ENCODE data around the gene ZFYVE1. TPM values are rescaled to one million over a fixed set of nuclear protein-coding genes. Genes with fewer than 3 reads are reported as not detected.

Gene ZFYVE1
- total and polyA plus RNA-seq, 7 donors: 5.3 to 17.9 (median 17.4) TPM

GRCh38 chr14:72986214-72986613, 40.7 kb downstream of the ZFYVE1 start:
- no peaks in the 10 kb centered on the region for H3K9me3 ChIP-seq
- H3K4me1 ChIP-seq: no peaks in the 10 kb centered on the region
- H3K36me3 ChIP-seq (ENCODE audit: insufficient read depth in 1 of 2, low read depth in 1 of 2): peaks cover 0 to 66% of the 10 kb centered on the region in 2 donors
- TF ChIP-seq, protein P1, sequence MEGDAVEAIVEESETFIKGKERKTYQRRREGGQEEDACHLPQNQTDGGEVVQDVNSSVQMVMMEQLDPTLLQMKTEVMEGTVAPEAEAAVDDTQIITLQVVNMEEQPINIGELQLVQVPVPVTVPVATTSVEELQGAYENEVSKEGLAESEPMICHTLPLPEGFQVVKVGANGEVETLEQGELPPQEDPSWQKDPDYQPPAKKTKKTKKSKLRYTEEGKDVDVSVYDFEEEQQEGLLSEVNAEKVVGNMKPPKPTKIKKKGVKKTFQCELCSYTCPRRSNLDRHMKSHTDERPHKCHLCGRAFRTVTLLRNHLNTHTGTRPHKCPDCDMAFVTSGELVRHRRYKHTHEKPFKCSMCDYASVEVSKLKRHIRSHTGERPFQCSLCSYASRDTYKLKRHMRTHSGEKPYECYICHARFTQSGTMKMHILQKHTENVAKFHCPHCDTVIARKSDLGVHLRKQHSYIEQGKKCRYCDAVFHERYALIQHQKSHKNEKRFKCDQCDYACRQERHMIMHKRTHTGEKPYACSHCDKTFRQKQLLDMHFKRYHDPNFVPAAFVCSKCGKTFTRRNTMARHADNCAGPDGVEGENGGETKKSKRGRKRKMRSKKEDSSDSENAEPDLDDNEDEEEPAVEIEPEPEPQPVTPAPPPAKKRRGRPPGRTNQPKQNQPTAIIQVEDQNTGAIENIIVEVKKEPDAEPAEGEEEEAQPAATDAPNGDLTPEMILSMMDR (IDR thresholded peaks at IDR 0.05): no peak
- no peak overlapping the region for H3K27ac ChIP-seq
- intact Hi-C loops (cut with DNase I): no loop called here
- H3K27me3 ChIP-seq (ENCODE audit: insufficient read depth in 3 of 3, low read length in 2 of 3): no peaks in the 10 kb centered on the region
- DNase-seq (no peak), ATAC-seq (no peak)
- WGBS, 3 donors: 65 to 69% (median 67%) methylated on average over 3 of the region's 3 CpGs
- H3K4me3 ChIP-seq: no peak overlapping the region

- Histone ChIP-seq H3K9me3 (no peaks in the 10 kb centered on the region), H3K4me3 (no peak overlapping the region), H3K36me3 (ENCODE audit: insufficient read depth in 1 of 2, low read depth in 1 of 2) (peaks cover 5 to 71% of the 10 kb centered on the region in 2 donors), H3K27me3 (ENCODE audit: insufficient read depth in 3 of 3, low read length in 2 of 3) (no peaks in the 10 kb centered on the region), H3K27ac (no peak overlapping the region), H3K4me1 (no peaks in the 10 kb centered on the region)
- TF ChIP-seq, protein P1 (IDR thresholded peaks at IDR 0.05): no peak
- ATAC-seq: no peak
- DNase-seq: no peak
- whole genome bisulfite sequencing, 3 donors: 62 to 92% (median 79%) methylated on average over 3 of the region's 3 CpGs
- intact Hi-C loops (cut with DNase I): no loop called here
Observed at GRCh38 chr14:72982146-72982708, 44.7 kb downstream of the ZFYVE1 start.

- intact Hi-C loops (cut with DNase I): no loop called here
- Histone ChIP-seq H3K36me3 (ENCODE audit: insufficient read depth in 1 of 2, low read depth in 1 of 2) (peaks cover 5 to 76% of the 10 kb centered on the region in 2 donors), H3K4me1 (no peaks in the 10 kb centered on the region), H3K4me3 (no peak overlapping the region), H3K9me3 (no peaks in the 10 kb centered on the region), H3K27me3 (ENCODE audit: insufficient read depth in 3 of 3, low read length in 2 of 3) (no peaks in the 10 kb centered on the region), H3K27ac (no peak overlapping the region)
- DNase-seq (no peak), ATAC-seq (no peak)
- WGBS, 3 donors: 81 to 96% (median 86%) methylated on average over 8 of the region's 8 CpGs
- TF ChIP-seq, protein P1 (IDR thresholded peaks at IDR 0.05): no peak
Observed at GRCh38 chr14:72980863-72981262, 46.0 kb downstream of the ZFYVE1 start.

DNA sequence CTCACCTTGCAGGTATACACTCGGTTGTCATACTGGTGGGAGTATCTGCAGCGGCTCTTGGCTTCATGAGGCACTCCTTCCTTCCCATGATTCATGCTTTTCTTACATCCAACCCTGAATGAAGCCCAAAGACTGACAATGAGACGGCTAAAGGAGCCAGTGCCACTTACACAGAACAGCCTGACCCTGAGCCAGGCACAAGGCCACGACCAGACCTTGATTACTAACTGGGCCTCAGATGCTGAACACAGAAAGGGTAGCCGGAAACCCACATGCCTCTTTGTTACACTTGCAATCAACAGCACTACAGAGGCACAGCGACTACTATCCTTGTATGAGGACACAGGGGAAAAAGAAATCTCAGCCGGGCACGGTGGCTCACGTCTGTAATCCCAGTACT, 48.0 kb downstream of the ZFYVE1 start:
- intact Hi-C loops (cut with DNase I): no loop called here
- H3K36me3 ChIP-seq (ENCODE audit: insufficient read depth in 1 of 2, low read depth in 1 of 2): peaks cover 10 to 84% of the 10 kb centered on the region in 2 donors
- TF ChIP-seq, protein P1 (IDR thresholded peaks at IDR 0.05): no peak
- no peaks in the 10 kb centered on the region for H3K9me3 ChIP-seq
- DNase-seq (no peak), ATAC-seq (no peak)
- no peak overlapping the region for H3K27ac ChIP-seq
- H3K27me3 ChIP-seq (ENCODE audit: insufficient read depth in 3 of 3, low read length in 2 of 3): no peaks in the 10 kb centered on the region
- 80 to 94% (median 86%) methylated on average over 9 of the region's 9 CpGs for WGBS, 3 donors
- no peaks in the 10 kb centered on the region for H3K4me1 ChIP-seq
- H3K4me3 ChIP-seq: no peak overlapping the region

GRCh38 chr14:72975770-72976169, 51.1 kb downstream of the ZFYVE1 start:
- no peak overlapping the region for H3K4me3 ChIP-seq
- peaks cover 16 to 94% of the 10 kb centered on the region in 2 donors for H3K36me3 ChIP-seq (ENCODE audit: insufficient read depth in 1 of 2, low read depth in 1 of 2)
- no peaks in the 10 kb centered on the region for H3K4me1 ChIP-seq
- DNase-seq (no peak), ATAC-seq (no peak)
- intact Hi-C loops (cut with DNase I): no loop called here
- no peaks in the 10 kb centered on the region for H3K9me3 ChIP-seq
- no peak overlapping the region for H3K27ac ChIP-seq
- TF ChIP-seq, protein P1 (IDR thresholded peaks at IDR 0.05): no peak
- H3K27me3 ChIP-seq (ENCODE audit: insufficient read depth in 3 of 3, low read length in 2 of 3): no peaks in the 10 kb centered on the region
- 90 to 97% (median 93%) methylated on average over 4 of the region's 4 CpGs for WGBS, 3 donors

Data from psoas muscle (tissue), 8 donors.